Breast epithelium (tissue), 3 donors: ENCODE results near the gene ATRN.

Experiments used
- POLR2A ChIP-seq: fragments of 450-650 bp; IDR thresholded peaks from one replicate; pipeline ENCODE4 v1.6.1; 2016; ENCODE audit warnings: antibody characterized with exemption, mild to moderate bottlenecking, moderate library complexity
- POLR2AphosphoS5 ChIP-seq, 3 donors: sonication (generic); formaldehyde crosslinking; IDR thresholded peaks; one replicate each; pipeline ENCODE4 v1.6.1; 2017; ENCODE audit warnings: antibody characterized with exemption in 3 of 3
- TF ChIP-seq, protein P1 (sequence below), 3 donors: fragments of 450-650 bp; IDR thresholded peaks; one replicate each; pipeline ENCODE4 v1.5.1; 2016 to 2017; ENCODE audit warnings: antibody characterized with exemption in 3 of 3, mild to moderate bottlenecking in 3 of 3, moderate library complexity in 3 of 3

DNA sequence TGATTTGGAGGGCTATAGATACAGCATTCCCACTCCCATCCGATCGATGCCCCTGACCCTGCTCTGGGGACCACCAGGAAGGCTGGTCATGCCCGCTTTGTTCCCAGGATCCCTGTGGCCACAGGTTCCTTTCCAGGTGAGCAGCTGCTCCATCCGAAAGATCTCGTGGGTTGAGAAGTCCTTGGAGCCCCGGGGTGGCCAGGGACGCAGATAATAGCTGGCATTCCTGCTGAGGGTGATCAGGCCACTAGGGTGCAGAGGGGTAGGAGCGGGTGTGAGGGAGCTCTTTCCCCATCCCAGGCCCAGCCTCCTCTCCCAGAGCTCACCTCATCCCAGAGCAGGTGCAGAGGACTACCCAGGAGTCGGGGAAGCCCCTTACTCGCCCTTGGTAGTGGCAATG, 203.6 kb downstream of the ATRN start:
- TF ChIP-seq POLR2A (no peak), POLR2AphosphoS5 (IDR thresholded peaks at IDR 0.05) (no peak)
- TF ChIP-seq, protein P1, sequence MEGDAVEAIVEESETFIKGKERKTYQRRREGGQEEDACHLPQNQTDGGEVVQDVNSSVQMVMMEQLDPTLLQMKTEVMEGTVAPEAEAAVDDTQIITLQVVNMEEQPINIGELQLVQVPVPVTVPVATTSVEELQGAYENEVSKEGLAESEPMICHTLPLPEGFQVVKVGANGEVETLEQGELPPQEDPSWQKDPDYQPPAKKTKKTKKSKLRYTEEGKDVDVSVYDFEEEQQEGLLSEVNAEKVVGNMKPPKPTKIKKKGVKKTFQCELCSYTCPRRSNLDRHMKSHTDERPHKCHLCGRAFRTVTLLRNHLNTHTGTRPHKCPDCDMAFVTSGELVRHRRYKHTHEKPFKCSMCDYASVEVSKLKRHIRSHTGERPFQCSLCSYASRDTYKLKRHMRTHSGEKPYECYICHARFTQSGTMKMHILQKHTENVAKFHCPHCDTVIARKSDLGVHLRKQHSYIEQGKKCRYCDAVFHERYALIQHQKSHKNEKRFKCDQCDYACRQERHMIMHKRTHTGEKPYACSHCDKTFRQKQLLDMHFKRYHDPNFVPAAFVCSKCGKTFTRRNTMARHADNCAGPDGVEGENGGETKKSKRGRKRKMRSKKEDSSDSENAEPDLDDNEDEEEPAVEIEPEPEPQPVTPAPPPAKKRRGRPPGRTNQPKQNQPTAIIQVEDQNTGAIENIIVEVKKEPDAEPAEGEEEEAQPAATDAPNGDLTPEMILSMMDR (IDR thresholded peaks at IDR 0.05): no peak
